Sigmoid colon (tissue), 3 donors: Measurements from ENCODE around the gene SYNCRIP.

Experiments used
- POLR2A ChIP-seq, 2 donors: fragments of 450-650 bp; IDR thresholded peaks; one replicate each; pipeline ENCODE4 v1.6.1; 2016; ENCODE audit warnings: antibody characterized with exemption in 2 of 2, mild to moderate bottlenecking in 2 of 2, moderate library complexity in 2 of 2
- TF ChIP-seq, protein P1 (sequence below), 4 experiments: fragments of 450-650 bp in 3 of 4; fragments of 200-600 bp in 1 of 4; IDR thresholded peaks; one replicate each; pipeline ENCODE4 v1.5.1; 2016 to 2019; ENCODE audit warnings: antibody characterized with exemption in 4 of 4, mild to moderate bottlenecking in 3 of 4, moderate library complexity in 2 of 4

DNA sequence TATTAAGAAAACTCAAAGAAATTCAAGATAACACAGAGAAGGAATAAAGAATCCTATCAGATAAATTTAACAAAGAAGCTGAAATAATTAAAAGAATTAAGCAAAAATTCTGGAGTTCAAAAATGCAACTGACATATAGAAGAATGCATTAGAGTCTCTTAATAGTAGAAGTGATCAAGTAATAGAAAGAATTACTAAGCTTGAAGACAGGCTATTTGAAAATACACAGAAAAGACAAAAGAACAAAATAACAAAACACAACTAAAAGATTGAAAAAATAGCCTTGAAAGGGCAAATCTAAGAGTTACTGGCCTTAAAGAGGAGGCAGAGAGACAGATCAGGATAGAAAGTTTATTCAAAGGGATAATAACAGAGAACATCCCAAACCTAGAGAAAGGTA lies 61.1 kb downstream of the SYNCRIP start:
- no peak for TF ChIP-seq POLR2A (IDR thresholded peaks at IDR 0.05)
- TF ChIP-seq, protein P1, sequence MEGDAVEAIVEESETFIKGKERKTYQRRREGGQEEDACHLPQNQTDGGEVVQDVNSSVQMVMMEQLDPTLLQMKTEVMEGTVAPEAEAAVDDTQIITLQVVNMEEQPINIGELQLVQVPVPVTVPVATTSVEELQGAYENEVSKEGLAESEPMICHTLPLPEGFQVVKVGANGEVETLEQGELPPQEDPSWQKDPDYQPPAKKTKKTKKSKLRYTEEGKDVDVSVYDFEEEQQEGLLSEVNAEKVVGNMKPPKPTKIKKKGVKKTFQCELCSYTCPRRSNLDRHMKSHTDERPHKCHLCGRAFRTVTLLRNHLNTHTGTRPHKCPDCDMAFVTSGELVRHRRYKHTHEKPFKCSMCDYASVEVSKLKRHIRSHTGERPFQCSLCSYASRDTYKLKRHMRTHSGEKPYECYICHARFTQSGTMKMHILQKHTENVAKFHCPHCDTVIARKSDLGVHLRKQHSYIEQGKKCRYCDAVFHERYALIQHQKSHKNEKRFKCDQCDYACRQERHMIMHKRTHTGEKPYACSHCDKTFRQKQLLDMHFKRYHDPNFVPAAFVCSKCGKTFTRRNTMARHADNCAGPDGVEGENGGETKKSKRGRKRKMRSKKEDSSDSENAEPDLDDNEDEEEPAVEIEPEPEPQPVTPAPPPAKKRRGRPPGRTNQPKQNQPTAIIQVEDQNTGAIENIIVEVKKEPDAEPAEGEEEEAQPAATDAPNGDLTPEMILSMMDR (IDR thresholded peaks at IDR 0.05): no peak
